UCSD-AML1 (cell line): ENCODE data around the gene NHLRC2.

Source experiments
- DNase-seq: peaks from one replicate; lab custom pipeline; 2025; ENCODE audit not compliant: unreplicated experiment; lab: John Stamatoyannopoulos, UW

Gene NHLRC2

DNA sequence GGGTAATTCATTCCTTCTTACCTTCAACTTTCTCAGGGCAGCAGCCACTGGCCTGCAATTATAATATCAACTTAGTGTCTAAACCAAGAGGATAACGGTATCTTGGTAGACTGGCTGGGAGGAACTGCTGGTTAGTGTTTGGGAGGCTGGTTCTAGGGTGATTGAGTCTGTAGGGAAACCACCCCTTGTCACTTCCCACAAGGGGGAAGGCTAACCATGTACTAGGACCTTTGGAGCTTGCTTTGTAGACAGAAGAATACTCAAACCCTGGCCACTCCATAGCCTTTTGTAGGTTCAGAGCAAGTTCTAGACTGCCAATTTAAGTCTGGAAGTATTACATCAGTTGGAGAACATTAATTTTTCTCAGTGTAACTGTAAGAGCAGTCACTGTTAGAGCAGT is 51.3 kb downstream of the NHLRC2 start:
- DNase-seq = no peak

DNA sequence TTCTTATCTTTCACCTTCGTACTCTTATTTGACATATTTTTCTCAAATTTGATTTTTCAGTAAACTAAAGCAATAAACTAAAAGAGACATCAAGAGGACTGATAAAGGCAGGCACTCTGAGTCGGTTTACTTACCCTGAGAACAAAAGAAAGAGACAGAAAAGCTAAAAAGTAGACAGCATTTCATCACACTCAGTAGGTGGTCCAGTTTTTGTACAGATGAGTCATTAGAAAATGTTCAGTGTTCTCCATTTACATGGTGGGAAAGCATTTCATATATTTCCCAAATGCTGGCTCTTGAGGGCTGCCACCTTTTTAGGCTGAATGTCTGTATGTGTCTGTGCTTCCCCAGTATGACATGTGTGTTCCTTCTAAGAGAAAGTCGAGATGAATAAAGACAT is 52.7 kb downstream of the NHLRC2 start:
- DNase-seq = no peak

DNA sequence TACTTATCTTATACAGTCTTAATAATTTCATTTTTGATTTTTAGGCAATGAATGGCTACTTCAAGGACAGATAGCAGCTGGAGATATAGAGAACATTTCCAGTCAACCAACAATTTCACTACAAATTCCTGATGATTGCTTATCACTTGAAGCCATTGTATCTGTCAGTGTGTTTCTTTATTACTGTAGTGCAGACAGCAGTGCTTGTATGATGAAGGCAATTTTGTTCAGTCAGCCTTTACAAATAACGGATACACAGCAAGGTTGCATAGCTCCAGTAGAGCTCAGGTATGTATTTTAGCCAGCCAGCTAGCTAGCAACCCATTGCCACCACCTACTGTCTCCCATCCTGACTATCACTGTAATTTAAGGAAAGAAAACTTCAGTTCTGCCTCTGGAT is 53.8 kb downstream of the NHLRC2 start:
- no peak for DNase-seq

DNA sequence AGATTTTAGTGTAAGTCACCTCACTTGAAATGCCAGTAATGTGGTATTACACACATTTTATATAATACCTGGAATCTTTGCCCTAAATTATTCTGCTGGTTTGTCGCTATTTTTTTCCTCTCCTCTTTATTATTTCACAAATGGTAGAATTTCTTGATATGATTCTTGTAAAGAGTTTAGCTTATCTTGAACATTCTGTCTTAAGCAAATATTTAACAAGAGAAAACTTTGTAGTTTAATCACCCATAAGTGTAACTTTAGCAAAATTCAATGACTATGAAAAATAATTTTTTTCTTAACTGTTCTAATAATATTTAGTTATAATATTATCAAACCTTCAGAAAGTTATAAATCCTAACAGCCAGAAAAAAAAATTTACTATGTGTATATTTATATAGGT is 56.7 kb downstream of the NHLRC2 start:
- DNase-seq = no peak

DNA sequence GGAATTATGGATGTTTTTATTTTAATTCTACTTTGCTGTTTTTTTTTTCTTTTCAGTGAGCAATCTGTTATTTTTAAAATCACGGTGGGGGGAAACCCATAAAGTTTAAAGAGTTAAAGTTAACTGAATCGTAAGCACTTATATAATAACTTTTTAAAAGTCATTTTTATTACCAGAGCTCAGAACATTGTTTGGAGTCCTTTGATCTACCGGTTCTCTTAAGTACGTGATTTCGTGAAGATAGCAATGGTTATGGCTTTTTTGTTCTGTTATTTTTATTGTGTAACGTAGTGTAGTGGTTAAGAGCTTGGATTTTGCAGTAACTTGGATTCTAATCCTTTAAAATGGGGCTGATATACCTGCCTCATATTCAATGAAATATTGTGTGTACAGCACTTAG is 57.4 kb downstream of the NHLRC2 start:
- no peak for DNase-seq

DNA sequence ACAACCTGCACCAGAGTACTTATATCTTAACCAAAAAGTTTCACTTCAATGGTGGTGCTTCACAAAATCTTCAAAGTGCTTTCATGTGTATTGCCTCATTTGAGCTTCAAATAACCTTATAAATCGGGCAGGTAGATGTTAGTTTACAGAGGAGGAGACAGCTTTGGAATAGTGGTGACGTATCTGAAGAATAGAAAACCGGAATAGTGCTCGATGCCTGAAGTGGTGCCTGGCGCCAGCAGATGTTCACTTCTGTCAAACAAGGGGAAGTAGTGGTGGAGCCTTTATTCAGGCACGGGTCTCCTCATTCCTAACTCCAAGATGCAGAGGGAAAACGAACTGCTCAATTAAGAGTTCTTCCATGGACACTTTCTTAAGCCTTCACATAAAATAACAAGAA is 58.1 kb downstream of the NHLRC2 start:
- DNase-seq = no peak

DNA sequence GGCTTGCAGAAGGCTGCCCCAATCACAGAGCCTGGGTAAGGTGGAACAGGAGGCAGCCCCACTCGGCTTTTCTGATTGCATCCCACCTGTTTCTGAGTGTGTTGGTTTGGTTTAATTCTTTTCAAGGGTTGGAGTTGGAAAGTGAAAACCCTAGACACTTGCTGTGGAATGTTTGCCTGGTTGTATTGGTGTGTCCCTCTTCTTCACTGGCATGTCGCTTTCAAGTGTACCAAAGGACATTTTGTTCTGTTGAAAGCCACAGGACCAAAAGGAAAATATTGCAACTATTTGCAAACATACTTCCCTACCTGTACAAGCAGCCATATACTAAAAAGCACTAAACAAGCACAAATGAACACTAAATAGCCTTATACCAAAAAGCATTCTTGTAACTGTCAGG is 60.5 kb downstream of the NHLRC2 start:
- DNase-seq = no peak

DNA sequence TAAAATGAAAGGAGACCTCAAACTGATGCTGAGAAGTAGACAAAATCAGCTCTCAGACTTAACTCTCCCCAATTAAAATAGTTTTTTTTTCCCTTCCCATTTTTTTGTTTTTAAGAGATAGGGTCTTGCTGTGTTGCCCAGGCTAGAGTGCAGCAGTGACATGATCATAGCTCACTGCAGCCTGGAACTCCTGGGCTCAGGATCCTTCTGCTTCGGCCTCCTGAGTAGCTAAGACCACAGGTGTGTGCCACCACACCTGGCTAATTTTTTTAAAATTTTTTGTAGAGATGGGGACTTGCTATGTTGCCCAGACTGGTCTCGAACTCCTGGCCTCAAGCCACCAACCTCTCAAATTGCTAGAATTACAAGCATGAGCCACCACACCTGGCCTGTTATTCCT is 61.1 kb downstream of the NHLRC2 start:
- DNase-seq = no peak

DNA sequence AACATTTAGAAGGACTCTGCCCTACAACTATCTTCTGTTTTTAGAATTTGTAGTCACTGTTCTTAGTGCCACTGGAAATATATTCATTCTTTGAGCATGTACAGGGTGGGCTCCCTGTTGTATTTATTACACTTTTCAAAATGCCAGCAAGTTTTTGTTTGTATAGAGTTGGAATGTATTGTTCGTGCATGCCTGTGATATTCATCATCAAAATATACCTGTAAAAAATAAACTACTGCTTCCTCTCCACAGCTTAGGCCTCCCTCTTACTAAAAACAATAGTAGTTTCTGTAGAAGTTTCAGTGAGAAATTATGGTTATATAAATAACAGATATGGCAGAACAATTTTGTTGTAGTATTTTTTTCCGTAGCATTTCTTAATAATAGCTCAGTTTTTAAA is 61.6 kb downstream of the NHLRC2 start:
- no peak for DNase-seq

DNA sequence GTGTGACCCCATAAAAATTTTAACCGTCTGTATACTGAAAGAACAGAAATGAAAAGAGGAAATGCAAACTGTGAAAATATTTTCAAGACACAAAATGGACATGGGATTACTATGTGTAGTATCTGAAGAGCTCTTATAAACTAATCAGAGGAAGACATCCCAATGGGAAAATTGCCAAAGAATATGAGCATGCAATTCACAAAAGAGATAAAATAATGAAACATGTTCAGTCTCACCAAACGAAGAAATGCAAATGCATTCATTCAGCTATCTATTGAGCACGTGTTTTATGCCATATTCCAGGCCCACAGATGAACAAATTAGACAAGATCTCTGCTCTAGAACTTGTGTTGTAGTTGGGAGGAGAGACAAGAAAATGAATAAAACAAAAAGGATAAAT is 63.2 kb downstream of the NHLRC2 start:
- DNase-seq = no peak

DNA sequence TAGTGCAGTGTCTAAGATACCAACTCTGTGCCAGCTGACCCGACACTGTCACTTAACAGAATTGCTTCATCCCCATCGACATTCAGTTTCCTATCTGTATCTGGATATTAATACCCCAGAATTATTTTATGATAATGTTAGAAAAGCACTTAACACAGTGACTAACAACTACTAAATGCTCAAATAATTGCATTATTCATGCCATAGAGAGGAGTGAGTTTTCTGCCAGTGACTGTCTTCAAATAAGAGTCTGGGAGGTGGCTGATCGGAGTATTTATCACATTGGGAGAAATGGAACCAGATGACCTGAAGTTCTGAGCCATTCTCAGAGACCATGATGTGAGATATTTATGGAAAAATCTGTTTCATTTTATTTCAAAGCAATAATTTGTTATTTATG is 65.7 kb downstream of the NHLRC2 start:
- no peak for DNase-seq

DNA sequence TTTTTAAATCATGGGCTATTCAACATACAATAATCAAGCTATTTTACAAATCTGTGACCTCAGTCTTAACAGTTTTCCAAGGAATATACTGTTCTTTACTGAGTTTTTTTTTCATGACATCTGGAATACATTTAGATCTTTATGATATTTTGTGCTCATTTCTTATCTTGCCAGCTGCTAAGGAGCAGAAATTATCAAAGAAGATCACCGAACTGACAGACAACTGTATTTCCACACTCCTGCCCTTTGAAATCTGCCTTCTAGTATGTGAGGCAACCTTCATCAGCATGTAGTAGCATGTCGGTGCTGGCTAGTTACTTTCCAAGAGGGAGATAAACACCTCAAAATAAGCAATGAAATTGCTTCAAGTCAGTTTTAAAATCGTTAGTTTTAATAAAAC is 66.4 kb downstream of the NHLRC2 start:
- no peak for DNase-seq

DNA sequence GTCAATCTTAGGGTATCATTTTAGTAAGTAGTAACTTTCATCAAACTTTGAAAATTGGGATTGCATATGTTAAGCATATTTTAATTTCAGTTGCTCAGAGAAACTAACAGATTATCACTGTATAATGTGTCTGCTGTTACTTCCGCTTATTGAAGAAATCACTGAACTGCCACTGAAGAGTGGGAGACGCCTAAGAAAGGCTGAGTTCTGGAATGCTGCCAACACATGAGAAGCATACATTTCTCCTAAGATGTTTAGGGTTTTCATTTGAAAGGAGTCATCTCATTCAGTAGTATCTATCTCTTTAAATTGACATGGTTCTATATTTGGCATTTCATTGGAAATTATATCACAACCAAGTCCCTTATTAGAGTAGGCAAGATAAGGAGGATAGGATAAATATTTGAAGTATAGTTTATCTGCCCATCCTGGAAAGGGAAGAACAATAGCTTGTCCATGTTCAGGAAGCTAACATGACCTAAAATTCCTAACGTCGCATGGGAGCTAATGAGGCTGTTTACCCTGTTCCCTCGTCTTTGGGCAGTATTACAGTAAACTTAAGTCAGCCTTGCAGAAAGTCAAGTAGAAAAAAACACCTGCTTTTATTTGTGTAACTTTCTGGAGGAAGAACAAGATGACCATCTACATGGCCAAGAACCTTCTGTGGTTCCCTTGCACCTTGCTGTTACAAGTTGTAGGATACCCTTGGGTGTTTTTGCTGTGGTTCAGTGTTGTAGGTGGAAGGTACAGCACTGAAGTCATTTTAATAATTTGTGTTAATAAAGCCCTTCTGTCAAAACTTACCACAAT is 67.3 kb downstream of the NHLRC2 start:
- no peak for DNase-seq

DNA sequence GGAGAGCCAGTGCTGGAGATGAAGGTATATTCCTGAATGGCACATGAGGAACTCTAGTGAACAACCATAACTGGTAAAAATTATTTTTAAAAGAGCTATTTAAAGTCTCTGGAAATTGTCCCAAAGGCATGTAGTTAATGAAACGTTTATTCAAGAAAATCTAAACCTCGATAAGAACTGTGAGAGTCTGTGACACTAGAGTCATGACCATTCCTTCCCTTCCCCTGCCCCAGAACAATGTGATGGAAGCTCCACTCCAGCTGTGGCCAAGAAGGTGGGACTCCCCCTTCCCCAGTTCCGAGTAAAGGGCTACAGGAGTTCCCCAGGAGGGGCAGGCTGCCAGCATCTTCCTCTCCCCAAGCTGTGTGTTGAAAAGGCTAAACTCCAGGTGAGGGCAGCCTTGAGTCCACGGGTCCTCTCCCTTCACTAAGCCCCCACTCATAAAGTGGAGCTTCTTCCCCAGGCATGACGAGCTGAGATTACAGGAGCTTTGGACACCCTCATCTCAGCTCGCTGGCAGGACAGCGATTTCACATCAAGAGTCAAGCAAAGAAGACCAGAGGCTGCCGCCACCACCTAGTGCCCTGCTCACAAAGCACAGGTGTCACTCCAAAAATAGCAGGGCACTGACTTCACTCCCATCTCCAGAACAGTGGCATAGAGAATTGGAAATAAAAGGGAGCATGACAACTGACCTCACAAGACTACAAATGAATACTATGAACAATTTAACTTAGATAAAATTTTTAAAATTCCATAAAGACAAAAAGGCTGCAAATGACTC is 68.5 kb downstream of the NHLRC2 start:
- DNase-seq = no peak

DNA sequence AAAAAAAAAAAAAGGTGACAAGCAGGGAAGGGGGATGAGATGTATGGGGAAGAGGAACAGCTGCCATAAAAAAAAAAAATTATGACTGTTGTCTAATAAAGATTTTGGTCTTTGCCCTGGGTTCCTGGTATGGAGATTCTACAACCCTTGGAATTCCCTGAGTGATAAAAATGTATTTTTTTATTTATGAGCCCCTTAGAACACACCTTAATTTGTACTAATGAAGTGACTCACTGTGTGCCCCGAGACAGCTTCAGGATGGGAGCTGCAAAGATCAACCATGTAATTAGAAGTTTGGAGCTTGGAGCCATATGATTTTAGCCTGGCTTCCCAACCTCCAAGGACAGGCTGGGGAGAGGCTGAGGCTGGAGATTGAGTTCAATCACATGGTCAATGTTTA is 69.7 kb downstream of the NHLRC2 start:
- no peak for DNase-seq

DNA sequence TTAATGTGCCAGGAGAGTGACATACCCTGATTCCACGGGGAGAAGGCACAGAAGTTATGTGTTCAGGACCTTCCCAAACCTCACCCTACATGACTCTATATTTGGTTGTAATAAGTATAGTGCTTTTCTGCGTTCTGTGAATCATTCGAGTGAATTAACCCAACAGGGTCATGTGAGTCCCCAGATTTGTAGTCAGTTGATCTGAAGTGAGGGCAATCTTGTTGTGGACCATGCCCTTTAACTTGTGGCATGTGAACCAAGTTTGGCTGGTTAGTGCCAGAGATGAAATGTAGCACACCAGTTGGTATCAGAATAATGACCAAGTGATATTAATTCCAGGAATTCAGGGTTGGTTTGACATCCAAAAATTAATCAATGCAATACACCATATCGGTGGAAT is 70.2 kb downstream of the NHLRC2 start:
- no peak for DNase-seq

DNA sequence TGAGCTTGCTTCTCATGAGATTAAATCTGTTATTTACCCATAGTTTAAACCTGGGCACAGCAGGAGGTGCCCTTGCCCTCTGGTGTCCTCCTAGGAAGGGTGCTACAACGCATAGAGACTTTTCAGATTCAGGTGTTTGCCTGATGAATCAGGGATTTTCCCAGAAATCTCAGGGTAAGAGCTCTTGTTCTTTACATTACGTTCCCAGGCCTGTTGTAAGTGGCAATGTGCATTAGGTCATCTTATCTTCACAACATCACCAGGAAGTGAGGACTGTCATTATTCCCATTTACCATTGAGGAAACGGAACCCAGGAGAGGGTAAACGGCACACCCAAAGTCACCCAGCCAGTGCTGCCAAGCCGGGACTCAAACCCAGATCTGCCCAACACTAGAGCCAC is 73.0 kb downstream of the NHLRC2 start:
- no peak for DNase-seq

DNA sequence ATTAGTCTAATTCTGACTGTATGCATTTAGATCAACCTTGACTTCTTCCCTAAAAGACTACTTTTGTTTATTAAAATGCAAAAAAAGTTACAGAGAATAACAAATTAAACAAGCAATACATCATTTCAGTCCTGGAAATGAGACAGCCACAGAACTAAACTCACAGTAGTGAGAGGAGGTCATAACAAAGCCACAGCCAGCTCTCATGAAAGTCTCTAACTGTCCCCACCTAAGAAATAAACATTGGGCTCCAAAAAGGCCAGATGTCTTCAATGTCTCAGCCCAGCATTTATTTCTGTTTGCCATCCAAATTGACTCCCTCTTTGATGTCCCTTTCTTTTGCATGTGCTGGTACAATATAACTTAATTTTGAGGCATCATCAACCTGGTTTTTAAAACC is 74.4 kb downstream of the NHLRC2 start:
- no peak for DNase-seq

DNA sequence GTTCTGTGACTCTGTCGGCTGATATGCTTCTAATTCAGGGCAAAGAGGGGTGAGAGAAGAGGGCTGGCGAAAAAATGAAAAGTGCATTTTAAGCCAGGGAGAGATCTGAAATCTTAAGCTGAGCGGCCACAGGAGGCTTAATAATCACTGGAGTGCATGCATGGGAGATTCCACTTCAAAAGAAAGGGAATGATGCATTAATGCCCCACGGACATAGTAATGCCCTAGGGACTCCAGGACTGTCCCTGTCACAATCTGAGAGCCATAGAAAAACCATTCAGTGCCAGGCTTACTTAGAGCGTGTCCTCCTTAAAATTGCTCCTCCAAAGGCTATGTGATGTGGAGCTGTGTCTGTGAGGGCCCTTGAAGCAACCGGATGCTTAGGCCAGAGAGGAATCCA is 75.1 kb downstream of the NHLRC2 start:
- DNase-seq = no peak

DNA sequence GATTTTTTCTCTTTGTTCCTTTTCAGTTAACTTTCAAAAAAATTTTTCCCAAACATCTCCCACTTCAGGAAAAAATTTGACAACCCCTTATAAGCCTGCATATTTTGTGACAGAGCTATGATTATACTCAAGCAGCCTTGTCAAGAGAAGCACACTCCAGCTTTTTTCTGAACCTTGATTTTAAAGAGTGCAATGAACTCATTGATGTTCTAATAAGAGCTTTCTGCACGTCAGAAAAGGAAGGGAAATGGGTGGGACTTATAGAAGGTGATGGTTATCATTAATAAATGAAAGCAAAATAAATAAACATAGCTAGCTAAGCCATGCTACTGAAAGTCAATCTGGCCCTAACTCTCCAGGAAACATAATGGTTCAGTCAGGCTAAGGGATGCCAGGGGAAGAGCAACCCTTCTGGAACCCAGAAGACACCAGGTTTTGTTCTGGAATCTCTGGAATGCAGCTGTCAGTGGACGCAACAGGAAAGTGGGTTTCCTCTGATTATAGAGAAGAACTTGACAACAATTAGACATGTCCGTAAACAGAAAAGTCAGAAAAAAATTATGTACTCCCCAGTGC is 76.1 kb downstream of the NHLRC2 start:
- DNase-seq = no peak

DNA sequence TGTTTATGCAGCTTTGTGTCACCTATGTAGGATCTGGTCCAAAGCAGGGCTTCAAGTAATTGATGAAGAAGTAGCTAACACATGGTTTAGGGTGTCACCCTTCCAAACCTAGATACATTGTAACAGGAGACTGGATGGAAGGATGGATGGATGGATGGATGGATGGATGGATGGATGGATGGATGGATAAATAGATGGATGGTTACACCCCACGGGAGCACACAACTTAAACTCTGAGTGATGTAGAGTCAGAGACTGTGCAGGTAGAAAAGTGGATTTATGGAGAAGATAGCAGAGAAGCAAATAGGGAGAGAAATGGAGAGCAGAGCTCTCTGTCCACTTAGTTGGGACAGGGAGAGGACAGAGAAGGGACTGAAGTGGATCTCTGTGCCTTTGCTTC is 78.4 kb downstream of the NHLRC2 start:
- DNase-seq = no peak

DNA sequence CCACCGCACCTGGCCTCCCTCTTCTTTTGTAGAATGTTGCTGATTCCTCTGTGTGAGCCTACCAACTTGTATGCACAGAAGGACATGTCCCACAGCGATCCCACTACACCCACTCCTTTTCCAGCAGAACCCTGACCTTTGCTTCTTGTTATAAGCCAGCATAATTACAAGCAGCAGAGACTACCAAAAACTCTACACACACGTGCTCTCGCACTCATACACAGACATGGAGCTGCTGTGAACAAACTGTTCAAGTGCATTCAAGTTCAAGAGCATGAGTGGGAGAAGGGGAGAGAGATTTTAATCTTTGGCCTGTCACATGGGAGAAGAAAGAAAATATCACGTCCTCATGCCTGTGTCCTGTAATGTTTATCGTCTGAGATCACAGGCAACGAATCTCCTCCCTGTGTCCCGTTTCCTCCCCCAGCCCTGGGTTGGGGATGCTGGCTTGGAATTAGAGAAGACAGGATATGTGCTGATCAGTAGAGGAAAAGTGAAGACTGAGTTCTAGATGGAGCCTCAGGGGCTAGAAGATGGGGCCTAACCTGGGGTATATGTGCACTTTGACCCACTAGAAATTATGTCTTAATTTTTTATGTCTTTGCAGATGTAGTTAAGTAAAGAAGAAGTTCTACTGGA is 79.6 kb downstream of the NHLRC2 start:
- DNase-seq = no peak
